IPS-NIHi7 (cell line): ENCODE results near the gene RNF121.

Experiments used
- DNase-seq: peaks from one replicate; pipeline ENCODE4 v3.0.0; 2012; ENCODE audit warnings: mixed read lengths; ENCODE audit errors: extremely low spot score

The RNF121 gene

DNA sequence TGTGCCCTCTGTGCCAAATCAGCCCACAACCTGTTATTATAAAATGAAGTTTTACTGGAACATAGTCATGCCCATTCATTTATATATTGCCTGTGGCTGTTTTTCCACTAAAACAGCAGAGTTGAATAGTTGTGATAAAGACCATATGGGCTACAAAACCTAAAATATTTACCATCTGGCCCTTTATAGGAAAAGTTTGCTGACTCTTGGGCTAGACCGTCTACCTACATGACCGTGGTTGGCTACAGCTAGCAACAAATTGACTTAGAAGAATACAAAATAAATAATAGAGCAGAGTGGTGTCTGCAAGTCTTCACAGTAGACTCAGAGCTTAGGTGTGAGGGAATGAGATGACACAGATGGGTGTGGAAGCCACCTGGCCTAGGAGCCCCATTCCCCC is 58.7 kb downstream of the RNF121 start:
- DNase-seq = no peak

DNA sequence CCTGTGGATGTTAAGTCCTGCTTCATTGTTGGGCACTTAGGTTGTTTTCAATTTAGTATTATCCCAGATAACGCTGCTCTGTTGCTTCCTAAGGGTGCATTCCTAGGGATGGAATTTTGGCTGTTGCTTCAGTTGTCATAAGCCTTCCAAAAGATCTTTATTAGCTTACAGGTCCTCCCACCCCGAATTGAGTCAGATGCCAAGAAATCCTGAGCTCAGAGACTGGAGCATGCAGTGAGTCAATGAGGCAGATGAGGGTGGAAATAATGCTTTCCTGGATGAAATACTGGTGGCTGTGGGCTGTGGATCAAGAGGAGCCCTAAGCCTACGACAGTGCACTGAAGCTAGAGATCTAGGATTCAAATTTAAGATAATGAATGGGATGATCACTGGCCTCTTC is 59.2 kb downstream of the RNF121 start:
- no peak for DNase-seq

DNA sequence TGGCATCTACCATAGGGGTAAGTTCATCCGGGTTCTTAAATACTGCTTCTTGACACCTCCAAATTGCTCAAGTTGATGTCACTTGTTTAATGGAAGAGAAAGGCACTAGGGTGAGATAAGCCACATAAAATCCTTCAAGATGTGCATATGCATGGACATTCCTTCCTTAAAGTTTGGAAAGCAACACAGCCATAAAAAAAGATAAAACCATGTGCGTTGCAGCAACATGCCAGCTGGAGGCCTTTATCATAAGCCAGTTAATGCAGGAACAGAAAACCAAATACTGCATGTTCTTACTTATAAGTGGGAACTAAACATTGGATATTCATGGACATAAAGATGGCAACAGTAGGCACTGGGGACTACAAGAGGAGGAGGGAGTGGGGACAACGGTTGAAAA is 61.9 kb downstream of the RNF121 start:
- no peak for DNase-seq

DNA sequence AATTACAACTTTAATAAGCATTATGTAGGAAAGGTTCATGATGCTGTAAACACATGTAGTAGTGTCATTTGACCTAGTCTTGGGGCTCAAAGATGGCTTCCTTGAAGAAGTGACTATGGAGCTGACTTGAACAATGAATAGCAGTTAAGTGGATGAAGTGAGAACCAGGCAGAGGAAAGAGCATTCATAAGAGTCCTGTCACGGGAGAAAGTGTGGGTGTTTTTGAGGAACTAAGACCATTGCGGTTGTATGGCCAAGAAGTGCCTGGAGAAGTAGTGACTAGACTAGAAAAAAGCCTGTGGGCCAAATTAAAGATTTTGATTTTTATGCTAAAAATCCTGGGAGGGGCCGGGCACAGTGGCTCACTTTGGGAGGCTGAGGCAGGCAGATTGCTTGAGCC is 62.6 kb downstream of the RNF121 start:
- DNase-seq = no peak

DNA sequence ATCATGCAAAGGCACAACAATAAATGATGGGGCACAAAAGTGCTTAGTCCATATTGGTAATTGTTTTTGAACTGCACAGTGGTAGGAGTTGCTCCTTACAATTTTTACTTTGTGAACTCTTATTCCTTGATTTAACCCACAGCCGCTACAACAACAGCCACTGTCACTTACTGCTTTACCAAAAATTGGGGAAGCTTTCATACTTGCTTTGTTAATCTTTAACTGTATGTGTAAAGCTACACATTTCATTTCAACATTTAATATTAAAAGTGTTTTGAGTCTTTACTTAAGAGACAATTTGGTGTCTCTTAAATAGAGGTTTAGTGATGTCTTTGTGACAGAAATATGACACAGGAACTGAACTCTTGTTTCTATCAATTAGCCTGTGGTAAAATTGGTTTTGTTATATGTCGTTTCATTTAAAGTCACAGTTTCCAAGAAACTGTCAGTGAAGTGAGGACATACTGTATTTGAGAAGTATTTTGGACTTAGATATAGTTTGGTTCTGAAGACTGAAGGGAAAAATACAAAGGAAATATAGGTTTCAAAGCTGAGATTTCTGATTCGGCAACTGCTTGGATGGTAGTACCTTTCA is 63.4 kb downstream of the RNF121 start:
- no peak for DNase-seq

DNA sequence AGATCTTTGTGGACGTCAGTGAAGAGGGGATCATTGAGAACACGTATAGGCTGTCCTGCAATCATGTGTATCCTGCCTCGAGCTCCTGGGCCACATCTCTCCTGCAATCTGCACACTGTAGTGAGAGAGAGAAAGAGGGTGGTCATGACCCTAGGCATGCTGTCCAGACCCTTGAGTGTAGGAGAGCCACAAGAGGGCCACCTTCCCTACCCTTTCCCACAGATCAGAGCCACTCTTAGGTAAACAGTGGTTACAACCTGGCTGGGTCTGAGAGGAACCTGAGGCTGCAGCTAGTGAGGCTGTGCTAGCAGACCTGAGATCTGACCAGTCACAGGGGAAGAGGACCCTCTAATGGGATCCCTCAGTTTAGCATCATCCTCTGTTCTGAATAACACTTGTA is 65.9 kb downstream of the RNF121 start:
- DNase-seq = no peak

DNA sequence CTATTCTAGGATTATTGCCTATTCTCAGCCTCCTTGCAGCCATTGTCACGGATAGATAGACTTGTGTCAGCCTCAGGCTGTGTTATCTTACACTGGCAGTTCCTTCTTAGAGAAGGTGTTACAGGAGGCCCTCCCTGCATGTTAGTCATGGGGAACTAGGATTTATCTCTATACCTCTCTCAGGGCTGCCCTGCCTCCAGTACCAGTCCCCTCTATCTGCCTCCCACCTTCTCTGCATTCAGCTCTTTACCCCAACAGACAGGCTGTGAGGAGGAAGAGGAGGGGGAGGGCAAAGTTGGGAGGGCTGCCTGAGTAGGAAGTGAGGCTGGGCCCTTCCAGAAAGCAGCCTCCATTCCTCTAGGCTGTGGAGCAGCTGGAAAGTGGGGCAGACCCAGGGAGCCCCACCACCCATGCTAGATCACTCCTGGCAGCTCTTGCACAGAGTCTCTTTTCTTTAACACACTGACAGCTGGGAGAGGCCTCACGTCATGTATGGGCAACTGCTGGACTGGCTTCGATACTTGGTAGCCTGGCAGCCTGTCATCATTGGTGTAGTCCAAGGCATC is 67.0 kb downstream of the RNF121 start:
- no peak for DNase-seq

DNA sequence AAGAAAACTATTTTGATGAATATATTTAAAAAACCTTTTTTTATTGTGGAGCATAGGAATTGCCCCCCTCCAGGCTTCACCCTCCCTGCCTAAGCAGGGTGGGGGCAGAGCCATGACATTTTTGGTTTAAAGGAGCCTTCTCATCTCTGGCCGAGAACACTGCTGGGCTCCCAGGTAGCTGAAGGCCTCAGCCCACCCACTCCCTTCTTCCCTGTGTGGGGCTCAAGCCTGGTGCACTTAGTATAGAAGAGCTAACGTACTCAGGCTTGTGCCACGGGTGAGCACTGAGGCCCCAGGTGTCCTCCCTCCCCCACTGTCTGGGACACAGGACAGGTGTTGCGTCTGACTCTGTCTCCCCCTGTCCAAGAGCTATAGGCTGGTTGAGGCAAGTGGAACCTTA is 67.7 kb downstream of the RNF121 start:
- no peak for DNase-seq

DNA sequence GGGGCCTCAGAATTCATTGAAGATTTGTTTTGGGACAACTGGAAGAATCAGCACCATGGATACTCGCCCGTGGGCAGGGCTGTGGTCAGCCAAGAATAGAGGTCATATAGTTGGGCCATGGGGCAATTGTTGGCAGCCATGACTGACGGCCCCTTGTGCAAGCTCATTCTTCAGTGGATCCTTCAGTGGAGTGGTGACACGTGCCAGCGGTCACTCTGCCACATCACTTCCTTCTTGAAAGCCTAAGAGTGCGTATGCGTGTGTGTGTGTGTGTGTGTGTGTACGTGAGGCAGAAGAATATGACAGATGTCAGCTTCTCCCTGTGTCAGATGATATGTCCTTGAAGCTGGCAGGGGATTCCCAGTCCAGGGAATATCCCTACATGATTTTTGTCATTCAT is 68.1 kb downstream of the RNF121 start:
- DNase-seq = no peak

DNA sequence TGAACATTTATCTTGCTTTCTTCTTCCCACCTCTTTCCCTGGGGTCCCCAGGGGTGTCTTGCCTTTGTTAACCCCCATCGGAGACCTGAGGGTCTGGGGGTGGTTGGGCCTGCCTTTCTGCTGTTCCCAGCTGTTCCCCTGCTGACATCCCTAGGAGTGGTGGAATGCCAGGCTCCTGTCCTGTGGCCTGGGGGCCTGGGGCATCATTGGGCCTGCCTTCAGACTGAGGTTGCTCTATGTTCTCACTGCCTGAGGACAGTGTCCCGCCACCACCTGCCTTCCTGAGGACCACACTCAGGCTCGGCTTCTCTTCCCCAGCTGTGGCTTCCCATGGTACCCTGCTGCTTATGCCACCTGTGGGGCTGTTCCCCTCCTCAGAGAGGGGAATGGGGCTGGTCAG is 68.7 kb downstream of the RNF121 start:
- no peak for DNase-seq

DNA sequence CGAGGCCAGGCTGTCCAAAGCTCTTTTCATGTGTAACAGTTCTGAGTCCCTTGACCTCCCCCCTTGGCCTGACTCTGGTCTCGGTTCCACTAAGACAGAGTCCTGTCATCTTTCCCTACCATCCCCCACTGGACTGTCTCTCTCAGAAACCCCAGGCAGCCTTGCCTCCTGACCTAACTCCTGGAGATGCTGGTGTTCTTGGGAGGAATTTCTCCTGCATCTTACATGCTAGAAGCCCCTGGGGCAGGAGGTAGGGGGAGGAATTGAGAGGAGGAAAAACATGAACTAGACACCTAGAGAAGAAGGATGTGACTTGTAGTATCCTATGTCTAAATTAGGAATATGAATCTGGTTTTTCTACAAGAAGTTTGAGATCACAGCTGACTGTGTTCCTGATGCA is 69.2 kb downstream of the RNF121 start:
- DNase-seq = no peak

DNA sequence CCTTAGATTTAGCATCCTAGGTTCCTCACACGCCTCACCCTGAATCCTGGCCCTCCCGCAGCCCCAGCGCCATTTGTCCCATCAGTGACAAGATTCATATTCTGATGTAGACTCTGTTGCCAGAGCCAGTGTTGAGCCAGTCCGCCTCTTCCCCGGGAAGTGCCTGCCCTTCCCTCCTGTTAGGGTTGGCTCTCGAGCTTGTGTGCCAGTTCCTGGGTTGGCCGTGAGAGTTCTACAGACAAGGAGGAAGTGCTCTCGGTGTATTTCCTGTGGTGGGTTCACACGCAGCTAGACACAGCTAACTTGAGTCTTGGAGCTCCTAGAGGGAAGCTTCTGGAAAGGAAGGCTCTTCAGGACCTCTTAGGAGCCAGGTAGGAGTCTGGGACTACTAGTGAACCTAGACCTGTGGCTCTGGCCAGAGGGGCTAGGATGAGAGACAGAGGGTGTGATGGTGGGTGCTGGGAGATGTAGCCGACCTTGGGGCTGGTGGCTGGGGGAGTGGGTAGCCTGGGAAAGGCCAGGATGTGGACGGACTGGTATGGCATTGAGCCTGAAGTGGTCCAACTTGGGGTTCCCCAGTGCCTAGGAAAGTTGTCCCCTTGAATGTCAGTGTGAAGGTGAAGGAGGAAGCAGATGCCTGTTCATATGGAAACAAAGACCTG is 69.9 kb downstream of the RNF121 start, which contains the start of gene IL18BP:
IL18BP (plus strand) TSS at position 261 of the 662 bp plus-strand sequence. CDS start 1,076 bp downstream, outside the sequence.
- no peak for DNase-seq

DNA sequence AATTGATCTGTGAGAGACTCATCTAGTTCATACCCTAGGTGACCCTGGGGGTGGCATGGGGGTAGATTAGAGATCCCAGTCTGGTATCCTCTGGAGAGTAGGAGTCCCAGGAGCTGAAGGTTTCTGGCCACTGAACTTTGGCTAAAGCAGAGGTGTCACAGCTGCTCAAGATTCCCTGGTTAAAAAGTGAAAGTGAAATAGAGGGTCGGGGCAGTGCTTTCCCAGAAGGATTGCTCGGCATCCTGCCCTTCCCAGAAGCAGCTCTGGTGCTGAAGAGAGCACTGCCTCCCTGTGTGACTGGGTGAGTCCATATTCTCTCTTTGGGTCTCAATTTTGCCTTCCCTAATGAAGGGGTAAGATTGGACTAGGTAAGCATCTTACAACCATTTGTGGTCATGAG is 70.5 kb downstream of the RNF121 start:
- no peak for DNase-seq

DNA sequence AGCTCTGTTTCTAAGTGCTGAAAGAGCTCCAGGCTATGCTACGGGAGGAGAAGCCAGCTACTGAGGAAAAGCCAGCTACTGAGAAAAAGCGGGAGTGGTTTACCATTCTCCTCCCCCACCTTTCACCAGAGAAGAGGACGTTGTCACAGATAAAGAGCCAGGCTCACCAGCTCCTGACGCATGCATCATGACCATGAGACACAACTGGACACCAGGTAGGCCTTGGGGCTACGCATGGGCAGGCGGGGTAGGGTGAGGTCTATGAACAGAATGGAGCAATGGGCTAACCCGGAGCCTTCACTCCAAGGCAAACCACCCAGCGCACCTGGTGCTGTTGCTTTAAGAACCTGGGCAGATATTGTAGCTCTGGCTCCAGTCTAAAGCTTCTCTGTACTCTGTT is 71.0 kb downstream of the RNF121 start:
- DNase-seq = no peak

DNA sequence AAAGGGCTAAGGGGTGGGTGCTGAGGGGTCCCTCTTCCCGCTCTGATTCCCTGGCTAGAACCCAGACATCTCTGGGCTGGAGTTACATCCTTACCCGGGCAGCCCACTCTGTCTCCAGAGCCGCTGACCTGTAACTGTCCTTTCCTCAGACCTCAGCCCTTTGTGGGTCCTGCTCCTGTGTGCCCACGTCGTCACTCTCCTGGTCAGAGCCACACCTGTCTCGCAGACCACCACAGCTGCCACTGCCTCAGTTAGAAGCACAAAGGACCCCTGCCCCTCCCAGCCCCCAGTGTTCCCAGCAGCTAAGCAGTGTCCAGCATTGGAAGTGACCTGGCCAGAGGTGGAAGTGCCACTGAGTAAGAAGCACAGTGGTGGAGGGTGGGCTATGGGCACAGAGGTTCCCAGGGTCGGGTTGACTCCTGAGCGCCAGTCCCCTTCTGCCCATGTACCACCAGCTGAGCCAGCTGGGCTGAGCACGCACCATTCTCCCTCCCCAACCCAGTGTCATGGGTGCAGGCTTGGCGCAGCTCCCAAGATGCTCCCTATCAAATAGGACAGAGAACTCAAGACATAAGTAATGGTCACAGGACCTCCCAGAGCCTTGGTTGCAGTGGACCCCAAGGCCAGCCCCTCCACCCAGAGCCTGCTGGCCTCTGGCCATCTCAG is 71.5 kb downstream of the RNF121 start:
- DNase-seq = no peak

DNA sequence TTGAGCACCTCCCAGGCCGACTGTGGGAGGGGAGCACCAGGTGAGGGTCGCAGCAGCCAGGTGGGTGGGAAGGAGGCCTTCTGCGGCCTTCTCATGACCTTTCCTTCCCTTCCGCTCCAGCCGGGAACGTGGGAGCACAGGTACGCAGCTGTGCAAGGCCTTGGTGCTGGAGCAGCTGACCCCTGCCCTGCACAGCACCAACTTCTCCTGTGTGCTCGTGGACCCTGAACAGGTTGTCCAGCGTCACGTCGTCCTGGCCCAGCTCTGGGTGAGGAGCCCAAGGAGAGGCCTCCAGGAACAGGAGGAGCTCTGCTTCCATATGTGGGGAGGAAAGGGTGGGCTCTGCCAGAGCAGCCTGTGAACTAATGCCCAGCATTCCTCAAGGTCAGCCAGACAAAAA is 72.4 kb downstream of the RNF121 start:
- DNase-seq = no peak

DNA sequence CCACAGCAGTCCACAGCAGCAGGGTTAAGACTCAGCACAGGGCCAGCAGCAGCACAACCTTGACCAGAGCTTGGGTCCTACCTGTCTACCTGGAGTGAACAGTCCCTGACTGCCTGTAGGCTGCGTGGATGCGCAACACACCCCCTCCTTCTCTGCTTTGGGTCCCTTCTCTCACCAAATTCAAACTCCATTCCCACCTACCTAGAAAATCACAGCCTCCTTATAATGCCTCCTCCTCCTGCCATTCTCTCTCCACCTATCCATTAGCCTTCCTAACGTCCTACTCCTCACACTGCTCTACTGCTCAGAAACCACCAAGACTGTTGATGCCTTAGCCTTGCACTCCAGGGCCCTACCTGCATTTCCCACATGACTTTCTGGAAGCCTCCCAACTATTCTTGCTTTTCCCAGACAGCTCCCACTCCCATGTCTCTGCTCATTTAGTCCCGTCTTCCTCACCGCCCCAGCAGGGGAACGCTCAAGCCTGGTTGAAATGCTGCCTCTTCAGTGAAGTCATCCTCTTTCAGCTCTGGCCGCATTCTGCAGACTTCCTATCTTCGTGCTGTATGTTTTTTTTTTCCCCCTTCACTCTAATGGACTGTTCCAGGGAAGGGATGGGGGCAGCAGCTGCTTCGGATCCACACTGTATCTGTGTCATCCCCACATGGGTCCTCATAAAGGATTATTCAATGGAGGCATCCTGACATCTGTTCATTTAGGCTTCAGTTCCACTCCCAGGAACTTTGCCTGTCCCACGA is 73.2 kb downstream of the RNF121 start:
- no peak for DNase-seq

DNA sequence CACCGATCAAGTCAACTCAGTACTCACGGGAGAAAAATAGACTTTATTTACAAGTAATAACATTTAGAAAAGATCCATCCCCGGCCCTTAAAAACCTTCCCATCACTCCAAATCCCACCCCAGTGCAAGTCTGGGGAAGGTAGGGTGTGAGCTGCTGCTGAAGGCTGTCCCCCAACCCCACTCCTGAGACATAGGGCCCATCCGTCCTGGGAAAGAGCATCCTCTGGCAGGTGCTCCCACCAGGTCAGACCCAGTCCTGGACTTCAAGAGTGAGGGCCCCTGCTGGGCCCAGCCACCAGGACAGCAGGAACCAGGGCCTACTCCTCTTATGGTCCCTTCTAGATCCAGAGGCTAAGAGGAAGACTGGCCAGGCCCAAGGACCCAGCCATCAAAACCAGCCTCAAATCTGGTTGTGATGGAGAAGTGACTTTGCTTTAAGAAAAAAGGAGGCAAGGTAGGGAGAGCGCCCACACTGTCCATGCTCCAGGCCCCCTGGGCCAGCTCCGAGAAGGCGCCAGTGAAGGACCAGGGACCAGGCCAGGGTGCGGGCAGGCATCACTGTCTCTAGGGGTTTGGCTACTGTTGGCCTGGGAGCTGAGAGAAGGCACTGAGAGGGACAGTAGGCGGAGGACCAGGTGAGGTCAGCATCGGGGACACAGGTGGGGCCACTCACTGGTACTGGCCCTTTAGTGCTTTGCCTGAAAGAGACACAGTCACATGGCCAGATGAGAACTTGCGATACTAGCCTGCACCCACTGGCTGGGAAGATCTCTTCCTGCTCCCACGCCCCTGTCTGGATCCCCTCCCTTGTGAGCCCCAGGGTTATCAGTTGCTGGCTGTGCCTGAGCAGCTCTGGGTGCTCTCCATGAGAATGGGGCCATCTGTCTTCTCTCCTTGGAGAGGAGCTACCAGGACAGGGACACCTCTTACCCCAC is 74.3 kb downstream of the RNF121 start:
- DNase-seq = no peak

DNA sequence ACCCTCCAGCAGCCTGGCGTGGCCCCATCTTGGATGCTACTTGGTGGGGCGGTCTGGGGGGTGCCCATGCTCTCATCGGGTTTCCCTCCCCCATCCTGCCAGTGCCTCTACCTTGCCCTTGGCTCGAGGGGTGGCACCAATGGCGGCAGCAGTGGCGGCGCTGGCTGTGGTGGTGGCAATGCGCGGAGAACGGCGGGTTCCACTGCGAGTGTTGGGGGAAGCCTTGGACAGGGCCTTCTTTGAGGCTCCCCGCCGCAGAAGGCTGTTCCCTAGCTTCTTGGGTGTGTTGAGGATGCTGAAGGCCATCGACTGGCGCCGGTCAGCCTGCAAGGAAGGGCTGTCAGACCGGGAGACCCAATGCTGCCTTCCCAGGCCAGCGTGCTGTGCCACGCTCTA is 74.9 kb downstream of the RNF121 start:
- DNase-seq = no peak

DNA sequence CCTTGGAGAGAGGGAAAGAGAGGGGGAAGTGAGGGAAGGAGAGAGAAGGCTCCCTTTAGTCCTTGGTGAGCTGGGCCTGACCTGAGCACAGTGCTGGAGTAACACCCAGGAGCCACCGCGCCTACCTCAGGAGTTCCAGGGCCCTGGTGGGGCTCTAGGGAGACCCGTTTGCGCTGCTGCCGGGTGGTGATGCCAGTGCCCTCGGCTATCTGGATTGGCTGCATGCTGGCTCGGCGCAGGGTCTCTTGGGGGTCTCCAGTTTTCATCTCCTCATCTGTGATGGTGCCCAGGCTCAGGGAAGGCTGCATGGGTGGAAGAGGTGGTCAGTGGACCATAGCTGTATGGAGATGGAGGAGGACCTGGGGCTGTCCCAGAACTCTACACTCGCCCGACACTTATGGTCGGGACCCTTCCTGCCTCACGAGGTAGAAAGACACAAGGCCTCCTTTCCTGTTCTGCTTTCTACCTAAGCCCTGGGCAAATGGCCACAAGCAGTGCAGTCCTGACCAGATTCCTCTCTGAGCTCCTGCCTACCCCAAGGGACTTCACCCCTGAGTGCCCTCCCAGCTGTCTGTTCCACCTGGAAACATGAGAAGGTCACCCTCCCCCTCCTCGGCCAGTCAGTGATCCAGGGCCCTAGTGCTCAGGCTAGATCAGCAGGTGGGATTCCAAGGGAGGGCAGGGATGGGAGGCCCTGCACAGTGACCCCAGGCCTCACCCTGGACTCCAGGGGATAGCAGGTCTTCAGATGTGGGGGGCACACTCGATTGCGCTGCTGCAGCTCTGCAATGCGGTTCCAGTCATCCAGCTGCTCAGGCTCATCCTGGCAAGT is 75.9 kb downstream of the RNF121 start:
- DNase-seq = no peak
